Pericardium fibroblast (primary cell): ENCODE measurements around the gene PTGR2. TPM values are rescaled to one million over a fixed set of nuclear protein-coding genes. Genes with fewer than 3 reads are reported as not detected.

ENCODE experiments used
- total RNA-seq: library from RNA; depleted of rRNA; stranded (reverse); fragments of >200 nt; gene quantifications from 2 replicates; pipeline ENCODE4 v1.2.3, GENCODE V29; 2015

The PTGR2 gene
- total RNA-seq, result 1.2 and 1.8 TPM in 2 replicates

GRCh38 chr14:73851567-73852382 lies at the start of gene PTGR2:
TSS of gene PTGR2 (plus strand) at chr14:73851831. CDS start at chr14:73858863, 7,032 bp downstream.

GRCh38 chr14:73886449-73887317 lies 35.1 kb downstream of the PTGR2 start, which contains the start of gene ZNF410:
TSS of gene ZNF410 (plus strand) at chr14:73886859. CDS start at chr14:73892176, 5,317 bp downstream.

Other genes with a start within 250 kb of the PTGR2 start
- gene ACOT6, start 239.3 kb upstream of the PTGR2 start, total RNA-seq, result not detected in 2 replicates
- 1.3 and 3.9 TPM in 2 replicates for gene DNAL1, start 206.8 kb upstream of the PTGR2 start, total RNA-seq
- 28.1 and 34.1 TPM in 2 replicates for gene PNMA1, start 137.4 kb upstream of the PTGR2 start, total RNA-seq
- gene ZNF410, start 35.0 kb downstream of the PTGR2 start, total RNA-seq, result 40.9 and 43.9 TPM in 2 replicates
- gene FAM161B, start 98.3 kb downstream of the PTGR2 start, total RNA-seq, result 2.1 and 3.0 TPM in 2 replicates
- 32.7 and 39.8 TPM in 2 replicates for gene COQ6, start 98.5 kb downstream of the PTGR2 start, total RNA-seq
- gene ENTPD5, start 167.5 kb downstream of the PTGR2 start, total RNA-seq, result 5.7 and 10.6 TPM in 2 replicates
- gene BBOF1, start 167.5 kb downstream of the PTGR2 start, total RNA-seq, result 3.5 and 5.8 TPM in 2 replicates
- gene ALDH6A1, start 232.6 kb downstream of the PTGR2 start, total RNA-seq, result 22.6 and 34.0 TPM in 2 replicates
- gene LIN52, start 233.1 kb downstream of the PTGR2 start, total RNA-seq, result 2.1 and 6.3 TPM in 2 replicates